Measurements from ENCODE around the gene SET.

DNA sequence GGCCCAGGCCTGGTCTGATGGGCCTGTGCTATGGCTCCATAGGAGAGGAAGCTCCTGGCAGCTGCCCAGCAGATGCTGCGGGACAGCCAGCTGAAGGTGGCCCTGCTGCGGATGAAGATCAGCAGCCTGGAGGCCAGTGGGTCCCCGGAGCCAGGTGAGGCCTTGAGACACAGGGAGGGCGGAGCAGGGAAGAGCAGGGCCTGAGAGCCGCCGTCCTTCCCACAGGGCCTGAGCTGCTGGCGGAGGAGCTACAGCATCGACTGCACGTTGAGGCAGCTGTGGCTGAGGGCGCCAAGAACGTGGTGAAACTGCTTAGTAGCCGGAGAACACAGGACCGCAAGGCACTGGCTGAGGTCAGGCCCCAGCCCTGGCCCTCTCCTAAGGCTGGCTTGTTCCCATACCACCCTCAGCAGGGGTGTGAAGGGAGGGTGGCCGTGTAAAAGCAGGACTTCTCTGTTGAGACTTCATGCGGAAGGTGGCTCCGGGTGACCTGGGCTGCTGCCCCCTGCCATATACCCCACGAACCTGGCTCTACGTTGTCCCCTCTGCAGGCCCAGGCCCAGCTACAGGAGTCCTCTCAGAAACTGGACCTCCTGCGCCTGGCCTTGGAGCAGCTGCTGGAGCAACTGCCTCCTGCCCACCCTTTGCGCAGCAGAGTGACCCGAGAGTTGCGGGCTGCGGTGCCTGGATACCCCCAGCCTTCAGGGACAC lies 17.8 kb downstream of the SET start:
- TF ChIP-seq, protein P1, sequence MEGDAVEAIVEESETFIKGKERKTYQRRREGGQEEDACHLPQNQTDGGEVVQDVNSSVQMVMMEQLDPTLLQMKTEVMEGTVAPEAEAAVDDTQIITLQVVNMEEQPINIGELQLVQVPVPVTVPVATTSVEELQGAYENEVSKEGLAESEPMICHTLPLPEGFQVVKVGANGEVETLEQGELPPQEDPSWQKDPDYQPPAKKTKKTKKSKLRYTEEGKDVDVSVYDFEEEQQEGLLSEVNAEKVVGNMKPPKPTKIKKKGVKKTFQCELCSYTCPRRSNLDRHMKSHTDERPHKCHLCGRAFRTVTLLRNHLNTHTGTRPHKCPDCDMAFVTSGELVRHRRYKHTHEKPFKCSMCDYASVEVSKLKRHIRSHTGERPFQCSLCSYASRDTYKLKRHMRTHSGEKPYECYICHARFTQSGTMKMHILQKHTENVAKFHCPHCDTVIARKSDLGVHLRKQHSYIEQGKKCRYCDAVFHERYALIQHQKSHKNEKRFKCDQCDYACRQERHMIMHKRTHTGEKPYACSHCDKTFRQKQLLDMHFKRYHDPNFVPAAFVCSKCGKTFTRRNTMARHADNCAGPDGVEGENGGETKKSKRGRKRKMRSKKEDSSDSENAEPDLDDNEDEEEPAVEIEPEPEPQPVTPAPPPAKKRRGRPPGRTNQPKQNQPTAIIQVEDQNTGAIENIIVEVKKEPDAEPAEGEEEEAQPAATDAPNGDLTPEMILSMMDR (IDR thresholded peaks at IDR 0.05; ENCODE audit: low read length) = no peak
- no peak for TF ChIP-seq EZH2 (IDR thresholded peaks at IDR 0.05; ENCODE audit: borderline replicate concordance, low read length)

Data from OCI-LY1 (cell line).